Sigmoid colon (tissue), 4 donors: Measurements from ENCODE around the gene TNXB.

ENCODE experiments used
- CTCF ChIP-seq, 4 experiments: fragments of 450-650 bp in 3 of 4; fragments of 200-600 bp in 1 of 4; IDR thresholded peaks; one replicate each; pipeline ENCODE4 v1.5.1; 2016 to 2019; ENCODE audit warnings: antibody characterized with exemption in 4 of 4, mild to moderate bottlenecking in 3 of 4, moderate library complexity in 2 of 4
- POLR2A ChIP-seq, 2 donors: fragments of 450-650 bp; IDR thresholded peaks; one replicate each; pipeline ENCODE4 v1.6.1; 2016; ENCODE audit warnings: antibody characterized with exemption in 2 of 2, mild to moderate bottlenecking in 2 of 2, moderate library complexity in 2 of 2
- POLR2AphosphoS5 ChIP-seq, 4 donors: sonication (generic); formaldehyde crosslinking; IDR thresholded peaks; one replicate each; pipeline ENCODE4 v1.6.1; 2017; ENCODE audit warnings: antibody characterized with exemption in 4 of 4

DNA sequence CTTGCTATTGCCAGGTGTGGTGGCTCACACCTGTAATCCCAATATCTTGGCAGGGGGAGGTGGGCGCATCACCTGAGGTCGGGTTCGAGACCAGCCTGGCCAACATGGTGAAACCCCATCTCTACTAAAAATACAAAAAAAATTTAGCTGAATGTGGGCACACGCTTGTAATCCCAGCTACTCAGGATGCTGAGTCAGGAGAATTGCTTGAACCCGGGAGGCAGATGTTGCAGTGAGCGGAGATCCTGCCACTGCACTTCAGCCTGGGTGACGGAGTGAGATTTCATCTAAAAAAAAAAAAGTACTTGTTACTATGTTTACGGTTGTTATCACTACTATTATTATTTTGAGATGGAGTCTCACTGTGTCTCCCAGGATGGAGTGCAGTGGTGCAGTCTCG lies 47.8 kb upstream of the TNXB start:
- TF ChIP-seq CTCF (IDR thresholded peaks at IDR 0.05) (no peak), POLR2A (IDR thresholded peaks at IDR 0.05) (no peak), POLR2AphosphoS5 (IDR thresholded peaks at IDR 0.05) (no peak)
